ENCODE measurements around the gene TIMM29. TPM values are rescaled to one million over a fixed set of nuclear protein-coding genes. Genes with fewer than 3 reads are reported as not detected.

Gene TIMM29
- total and polyA plus RNA-seq, 2 donors (not counting 1 experiment from before 2014, with no cell fraction given) = 8.4 to 24.2 TPM

DNA sequence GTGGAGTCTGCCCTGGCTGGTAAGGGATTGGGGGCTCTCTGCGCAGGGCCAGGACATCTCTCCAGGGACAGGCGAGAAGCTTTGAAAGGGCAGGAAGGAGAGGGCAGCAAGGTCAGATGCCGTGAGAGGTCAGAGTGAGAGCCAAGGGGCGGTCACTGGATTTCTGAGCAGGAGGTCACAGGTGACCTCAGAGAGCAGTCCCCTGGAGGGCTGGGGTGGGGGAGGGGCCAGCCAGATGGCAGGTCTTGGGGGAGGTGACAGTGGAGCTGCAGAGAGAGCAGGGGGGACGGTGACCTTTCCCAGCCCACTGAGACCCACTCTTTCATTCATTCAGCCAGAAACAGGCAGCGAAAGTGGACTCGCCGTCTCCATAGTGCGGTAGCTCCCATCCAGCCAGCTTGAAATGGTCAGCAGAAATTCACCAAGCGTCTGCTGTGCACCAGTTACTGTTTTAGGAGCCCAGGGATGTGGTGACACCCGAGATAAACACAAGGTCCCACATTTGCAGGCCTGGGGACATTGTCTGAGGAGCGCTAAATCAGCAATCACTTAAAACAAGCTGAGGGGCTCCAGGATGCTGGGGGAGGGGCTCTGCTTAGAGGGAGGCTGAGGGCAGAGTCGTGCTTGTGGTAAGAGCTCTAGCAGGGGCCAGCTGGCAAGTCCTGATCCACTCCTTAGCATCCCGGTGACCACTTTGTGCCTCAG lies 47.1 kb upstream of the TIMM29 start:
- Histone ChIP-seq H3K4me1 (ENCODE audit: control insufficient read depth in 2 of 2, insufficient read depth in 2 of 2, low read length in 2 of 2) (peaks cover 6 to 26% of the 10 kb centered on the region in 2 donors), H3K27me3 (replicated peaks in 1 of 4; ENCODE audit: control extremely low read depth in 1 of 4, control insufficient read depth in 3 of 4, insufficient read depth in 4 of 4, low read length in 3 of 4) (no peaks in the 10 kb centered on the region), H3K9me3 (ENCODE audit: control extremely low read depth in 1 of 3, control insufficient read depth in 2 of 3, insufficient read depth in 1 of 3, low read length in 2 of 3) (peaks cover 0 to 5% (median 0%) of the 10 kb centered on the region in 3 donors), H3K9ac (ENCODE audit: low read length) (no peak overlapping the region), H2AFZ (ENCODE audit: insufficient read depth, low read depth, low read length, poor library complexity, severe bottlenecking) (no peak overlapping the region), H3K27ac (ENCODE audit: low read length in 2 of 2) (no peak overlapping the region), H3K4me2 (replicated peaks; ENCODE audit: low read depth, low read length, poor library complexity, severe bottlenecking) (no peak overlapping the region), H4K20me1 (ENCODE audit: control insufficient read depth, insufficient read depth, low read length, poor library complexity, severe bottlenecking) (peaks cover 74% of the 10 kb centered on the region), H3K4me3 (ENCODE audit: control extremely low read depth in 1 of 5, extremely low read depth in 1 of 5, insufficient read depth in 1 of 5, low read depth in 2 of 5, low read length in 4 of 5) (no peak overlapping the region), H3K36me3 (replicated peaks in 1 of 2; ENCODE audit: control extremely low read depth in 1 of 2, control insufficient read depth in 1 of 2, extremely low read depth in 1 of 2, insufficient read depth in 2 of 2, low read length in 1 of 2) (no peaks in the 10 kb centered on the region), H3K79me2 (ENCODE audit: control insufficient read depth, insufficient read depth, low read length) (peaks cover 92% of the 10 kb centered on the region)
- intact Hi-C loops (cut with micrococcal nuclease) = no loop called here
- Mint-ChIP-seq H3K9me3 (ENCODE audit: insufficient read depth) (no peaks in the 10 kb centered on the region), H3K27ac (no peak overlapping the region), H3K4me3 (no peak overlapping the region), H3K4me1 (peaks cover 24% of the 10 kb centered on the region), H3K27me3 (no peaks in the 10 kb centered on the region)
- no peak for TF ChIP-seq EZH2 (IDR thresholded peaks at IDR 0.05; ENCODE audit: borderline replicate concordance, insufficient read depth, low read depth, low read length, poor library complexity, severe bottlenecking)
- TF ChIP-seq, protein P1, sequence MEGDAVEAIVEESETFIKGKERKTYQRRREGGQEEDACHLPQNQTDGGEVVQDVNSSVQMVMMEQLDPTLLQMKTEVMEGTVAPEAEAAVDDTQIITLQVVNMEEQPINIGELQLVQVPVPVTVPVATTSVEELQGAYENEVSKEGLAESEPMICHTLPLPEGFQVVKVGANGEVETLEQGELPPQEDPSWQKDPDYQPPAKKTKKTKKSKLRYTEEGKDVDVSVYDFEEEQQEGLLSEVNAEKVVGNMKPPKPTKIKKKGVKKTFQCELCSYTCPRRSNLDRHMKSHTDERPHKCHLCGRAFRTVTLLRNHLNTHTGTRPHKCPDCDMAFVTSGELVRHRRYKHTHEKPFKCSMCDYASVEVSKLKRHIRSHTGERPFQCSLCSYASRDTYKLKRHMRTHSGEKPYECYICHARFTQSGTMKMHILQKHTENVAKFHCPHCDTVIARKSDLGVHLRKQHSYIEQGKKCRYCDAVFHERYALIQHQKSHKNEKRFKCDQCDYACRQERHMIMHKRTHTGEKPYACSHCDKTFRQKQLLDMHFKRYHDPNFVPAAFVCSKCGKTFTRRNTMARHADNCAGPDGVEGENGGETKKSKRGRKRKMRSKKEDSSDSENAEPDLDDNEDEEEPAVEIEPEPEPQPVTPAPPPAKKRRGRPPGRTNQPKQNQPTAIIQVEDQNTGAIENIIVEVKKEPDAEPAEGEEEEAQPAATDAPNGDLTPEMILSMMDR (IDR thresholded peaks at IDR 0.05) = no peak
- DNase-seq (no peak), ATAC-seq (ENCODE audit: low read depth) (no peak)
- ChIA-PET POLR2A (no interaction called here), CTCF (interaction anchor here (0.8 to 1.8 kb wide), 3 partner anchors 11 to 54 kb away, joined by 3 to 7 read pairs (median 7); partner anchors contain the start of gene CARM1)
- WGBS (ENCODE audit: insufficient coverage) = 93% methylated on average over 14 of the region's 14 CpGs

DNA sequence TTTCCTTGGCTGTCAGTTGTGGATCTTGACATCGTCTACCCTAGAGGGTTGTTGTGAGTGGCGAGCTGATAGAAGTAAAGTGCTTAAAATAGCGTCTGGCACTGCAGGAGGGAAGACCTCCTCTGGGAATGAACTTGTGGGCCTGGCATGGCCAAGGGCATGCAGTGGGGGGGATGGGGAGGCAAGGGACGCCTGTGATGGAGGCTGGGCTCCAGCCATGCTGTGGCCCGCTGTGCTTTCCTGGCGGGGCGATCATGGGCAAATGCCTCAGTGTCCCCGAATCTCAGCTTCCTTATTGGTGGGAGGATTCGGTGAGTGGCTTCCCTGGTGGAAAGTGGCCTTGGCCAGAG lies 46.5 kb upstream of the TIMM29 start:
- no peak overlapping the region for H3K27ac Mint-ChIP-seq
- DNase-seq (no peak), ATAC-seq (ENCODE audit: low read depth) (no peak)
- intact Hi-C loops (cut with micrococcal nuclease) = no loop called here
- H3K9me3 Mint-ChIP-seq (ENCODE audit: insufficient read depth) = no peaks in the 10 kb centered on the region
- peaks cover 19% of the 10 kb centered on the region for H3K4me1 Mint-ChIP-seq
- H3K27me3 Mint-ChIP-seq = no peaks in the 10 kb centered on the region
- H3K27ac ChIP-seq (ENCODE audit: low read length in 2 of 2) = no peak overlapping the region
- no peaks in the 10 kb centered on the region for H3K36me3 ChIP-seq (replicated peaks in 1 of 2; ENCODE audit: control extremely low read depth in 1 of 2, control insufficient read depth in 1 of 2, extremely low read depth in 1 of 2, insufficient read depth in 2 of 2, low read length in 1 of 2)
- no peak overlapping the region for H2AFZ ChIP-seq (ENCODE audit: insufficient read depth, low read depth, low read length, poor library complexity, severe bottlenecking)
- no peak overlapping the region for H3K4me2 ChIP-seq (replicated peaks; ENCODE audit: low read depth, low read length, poor library complexity, severe bottlenecking)
- peaks cover 0 to 5% (median 0%) of the 10 kb centered on the region in 3 donors for H3K9me3 ChIP-seq (ENCODE audit: control extremely low read depth in 1 of 3, control insufficient read depth in 2 of 3, insufficient read depth in 1 of 3, low read length in 2 of 3)
- POLR2A ChIA-PET = no interaction called here
- H3K9ac ChIP-seq (ENCODE audit: low read length) = no peak overlapping the region
- 93% methylated on average over 9 of the region's 9 CpGs for WGBS (ENCODE audit: insufficient coverage)
- CTCF ChIA-PET = no interaction called here
- H3K4me1 ChIP-seq (ENCODE audit: control insufficient read depth in 2 of 2, insufficient read depth in 2 of 2, low read length in 2 of 2) = peaks cover under 1 to 21% of the 10 kb centered on the region in 2 donors
- H3K27me3 ChIP-seq (replicated peaks in 1 of 4; ENCODE audit: control extremely low read depth in 1 of 4, control insufficient read depth in 3 of 4, insufficient read depth in 4 of 4, low read length in 3 of 4) = no peaks in the 10 kb centered on the region
- no peak overlapping the region for H3K4me3 ChIP-seq (ENCODE audit: control extremely low read depth in 1 of 5, extremely low read depth in 1 of 5, insufficient read depth in 1 of 5, low read depth in 2 of 5, low read length in 4 of 5)
- H4K20me1 ChIP-seq (ENCODE audit: control insufficient read depth, insufficient read depth, low read length, poor library complexity, severe bottlenecking) = peaks cover 74% of the 10 kb centered on the region
- H3K79me2 ChIP-seq (ENCODE audit: control insufficient read depth, insufficient read depth, low read length) = peaks cover 92% of the 10 kb centered on the region
- H3K4me3 Mint-ChIP-seq = no peak overlapping the region
- TF ChIP-seq, protein P1 (IDR thresholded peaks at IDR 0.05) = no peak
- TF ChIP-seq EZH2 (IDR thresholded peaks at IDR 0.05; ENCODE audit: borderline replicate concordance, insufficient read depth, low read depth, low read length, poor library complexity, severe bottlenecking) = no peak

Data from B cell (primary cell).